Aorta (tissue), 5 donors: ENCODE results near the gene ANGEL2. TPM values are rescaled to one million over a fixed set of nuclear protein-coding genes. Genes with fewer than 3 reads are reported as not detected.

ENCODE experiments used
- ATAC-seq: fragments of 200-7000 bp; cut with Tn5 transposase; one replicate; pipeline ENCODE4 v1.9.1; 2022; ENCODE audit warnings: moderate library complexity; ENCODE audit not compliant: low FRiP score
- DNase-seq, 2 donors: peaks; one replicate each; pipeline ENCODE4 v3.0.0-alpha.2; 2020
- H3K27ac ChIP-seq, 2 donors: one replicate each; pipeline ENCODE4 v1.5.1; 2013; ENCODE audit warnings: low read length in 2 of 2, mild to moderate bottlenecking in 2 of 2, moderate library complexity in 2 of 2, control low read depth in 1 of 2, inconsistent platforms in 1 of 2, low read depth in 1 of 2
- H3K27me3 ChIP-seq, 2 donors: one replicate each; pipeline ENCODE4 v1.6.1; 2013; ENCODE audit warnings: control low read depth in 1 of 2, low read length in 1 of 2, mild to moderate bottlenecking in 1 of 2, moderate library complexity in 1 of 2; ENCODE audit not compliant: insufficient read depth in 2 of 2, control insufficient read depth in 1 of 2
- H3K36me3 ChIP-seq, 2 donors: one replicate each; pipeline ENCODE4 v1.6.1; 2013; ENCODE audit warnings: control low read depth in 1 of 2, low read length in 1 of 2, mild to moderate bottlenecking in 1 of 2; ENCODE audit not compliant: insufficient read depth in 2 of 2, control insufficient read depth in 1 of 2
- H3K4me1 ChIP-seq, 2 donors: one replicate each; pipeline ENCODE4 v1.6.1; 2013; ENCODE audit warnings: low read length in 2 of 2, control low read depth in 1 of 2, mild to moderate bottlenecking in 1 of 2, moderate library complexity in 1 of 2; ENCODE audit not compliant: insufficient read depth in 2 of 2, control insufficient read depth in 1 of 2
- H3K4me3 ChIP-seq, 2 donors: one replicate each; pipeline ENCODE4 v1.5.1; 2013; ENCODE audit warnings: low read length in 2 of 2, control low read depth in 1 of 2, mild to moderate bottlenecking in 1 of 2
- H3K9me3 ChIP-seq: one replicate; pipeline ENCODE4 v1.6.1; 2013; ENCODE audit warnings: mild to moderate bottlenecking, low read length; ENCODE audit not compliant: control insufficient read depth
- WGBS, 2 donors: extraction: QIAGEN DNeasy Blood & Tissue Kit; methylation state at CpG; one replicate each; pipeline ENCODE4 v1.1.7; 2013; 5-methylcytosine and 5-hydroxymethylcytosine counted together
- intact Hi-C, 2 donors: fragments of 100-400 bp; cut with DNase I; formaldehyde crosslinking; loops; one replicate each; pipeline versions ENCODE4 v1.14.2 to v1.15.0; 2022
- polyA plus RNA-seq, 2 donors: library from polyadenylated mRNA; stranded (reverse); fragments of 200-250 nt; gene quantifications; one replicate each; pipeline ENCODE4 v1.2.3, GENCODE V29; 2013
- total RNA-seq, 2 donors: library from RNA; stranded (reverse); fragmentation: NEBNext Ultra II Directional; extraction: Animal tissue kit (Norgen Biotek cat#: 25700); gene quantifications; one replicate each; pipeline ENCODE4 v1.2.1, GENCODE V29; 2021
- donor health status: healthy with polysubstance abuse.
- donor health status: Bipolar disorder and iron deficiency.
- donor health status: DM: no; HTN: no; CAD: no.
- donor health status: DM: no; HTN: no; CAD: no.
- donor health status: DM: yes; HTN: yes; CAD: no.

The ANGEL2 gene
- total and polyA plus RNA-seq, 4 donors: 10.6 to 40.4 (median 29.1) TPM

- WGBS, 2 donors: 95 to 96% methylated on average over 6 of the region's 6 CpGs
- Histone ChIP-seq H3K4me3 (no peak overlapping the region), H3K27me3 (no peaks in the 10 kb centered on the region), H3K4me1 (no peaks in the 10 kb centered on the region), H3K27ac (no peak overlapping the region), H3K9me3 (no peaks in the 10 kb centered on the region), H3K36me3 (no peaks in the 10 kb centered on the region)
- no peak for DNase-seq
- intact Hi-C loops: no loop called here
- ATAC-seq: no peak
Measured at GRCh38 chr1:212964102-212964501, 51.6 kb downstream of the ANGEL2 start.

GRCh38 chr1:212962509-212962908 is 53.2 kb downstream of the ANGEL2 start:
- ATAC-seq: no peak

GRCh38 chr1:212960932-212961331 is 54.7 kb downstream of the ANGEL2 start:
- Histone ChIP-seq H3K27ac (no peak overlapping the region), H3K4me1 (no peaks in the 10 kb centered on the region), H3K27me3 (no peaks in the 10 kb centered on the region), H3K9me3 (no peaks in the 10 kb centered on the region), H3K4me3 (no peak overlapping the region), H3K36me3 (no peaks in the 10 kb centered on the region)
- 97 to 98% methylated on average over 6 of the region's 6 CpGs for whole genome bisulfite sequencing, 2 donors
- no peak for DNase-seq
- no peak for ATAC-seq
- intact Hi-C loops: no loop called here

More at GRCh38 chr1:212962509-212962908, 53.2 kb downstream of the ANGEL2 start:
- WGBS, 2 donors: 90% methylated on average over 5 of the region's 5 CpGs
- no peaks in the 10 kb centered on the region for H3K27me3 ChIP-seq
- no peak for DNase-seq
- H3K9me3 ChIP-seq: no peaks in the 10 kb centered on the region
- no peak overlapping the region for H3K27ac ChIP-seq
- H3K4me3 ChIP-seq: no peak overlapping the region
- no peaks in the 10 kb centered on the region for H3K4me1 ChIP-seq
- intact Hi-C loops: no loop called here
- no peaks in the 10 kb centered on the region for H3K36me3 ChIP-seq

GRCh38 chr1:212959266-212960220 is 56.1 kb downstream of the ANGEL2 start:
- Histone ChIP-seq H3K9me3 (no peaks in the 10 kb centered on the region), H3K4me3 (no peak overlapping the region), H3K4me1 (no peaks in the 10 kb centered on the region), H3K27me3 (no peaks in the 10 kb centered on the region), H3K27ac (no peak overlapping the region), H3K36me3 (no peaks in the 10 kb centered on the region)
- intact Hi-C loops: no loop called here
- DNase-seq (no peak), ATAC-seq (no peak)
- 95% methylated on average over 18 of the region's 18 CpGs for WGBS, 2 donors

- Histone ChIP-seq H3K9me3 (no peaks in the 10 kb centered on the region), H3K4me3 (no peak overlapping the region), H3K4me1 (no peaks in the 10 kb centered on the region), H3K27me3 (no peaks in the 10 kb centered on the region), H3K27ac (no peak overlapping the region), H3K36me3 (no peaks in the 10 kb centered on the region)
- intact Hi-C loops: no loop called here
- WGBS, 2 donors: 63 to 64% methylated on average over 10 of the region's 10 CpGs
- DNase-seq: no peak
- ATAC-seq: no peak
Measured at GRCh38 chr1:212958175-212958574, 57.5 kb downstream of the ANGEL2 start.

GRCh38 chr1:212957546-212957945 is 58.1 kb downstream of the ANGEL2 start:
- H3K4me1 ChIP-seq: no peaks in the 10 kb centered on the region
- no peaks in the 10 kb centered on the region for H3K36me3 ChIP-seq
- DNase-seq (no peak), ATAC-seq (no peak)
- H3K4me3 ChIP-seq: no peak overlapping the region
- H3K27me3 ChIP-seq: no peaks in the 10 kb centered on the region
- intact Hi-C loops: no loop called here
- no peak overlapping the region for H3K27ac ChIP-seq
- H3K9me3 ChIP-seq: no peaks in the 10 kb centered on the region
- 93 to 94% methylated on average over 6 of the region's 6 CpGs for WGBS, 2 donors

- H3K4me1 ChIP-seq: no peaks in the 10 kb centered on the region
- intact Hi-C loops: no loop called here
- H3K27ac ChIP-seq: no peak overlapping the region
- no peak for DNase-seq
- WGBS, 2 donors: 87 to 91% methylated on average over 8 of the region's 8 CpGs
- ATAC-seq: no peak
- no peaks in the 10 kb centered on the region for H3K27me3 ChIP-seq
- H3K9me3 ChIP-seq: no peaks in the 10 kb centered on the region
- H3K4me3 ChIP-seq: no peak overlapping the region
- no peaks in the 10 kb centered on the region for H3K36me3 ChIP-seq
Measured at GRCh38 chr1:212955961-212956620, 59.6 kb downstream of the ANGEL2 start.

- no peak for DNase-seq
- H3K27ac ChIP-seq: no peak overlapping the region
- H3K9me3 ChIP-seq: no peaks in the 10 kb centered on the region
- ATAC-seq: no peak
- WGBS, 2 donors: 93 to 98% methylated on average over 3 of the region's 3 CpGs
- H3K4me3 ChIP-seq: no peak overlapping the region
- intact Hi-C loops: no loop called here
- no peaks in the 10 kb centered on the region for H3K4me1 ChIP-seq
- no peaks in the 10 kb centered on the region for H3K27me3 ChIP-seq
- H3K36me3 ChIP-seq: no peaks in the 10 kb centered on the region
Measured at GRCh38 chr1:212955098-212955497, 60.6 kb downstream of the ANGEL2 start.

- 97 to 98% methylated on average over 6 of the region's 6 CpGs for WGBS, 2 donors
- Histone ChIP-seq H3K4me3 (no peak overlapping the region), H3K27ac (no peak overlapping the region), H3K36me3 (no peaks in the 10 kb centered on the region), H3K9me3 (no peaks in the 10 kb centered on the region), H3K27me3 (no peaks in the 10 kb centered on the region), H3K4me1 (no peaks in the 10 kb centered on the region)
- intact Hi-C loops: no loop called here
- ATAC-seq: no peak
- no peak for DNase-seq
Measured at GRCh38 chr1:212954514-212954913, 61.2 kb downstream of the ANGEL2 start.
